Activated gamma-delta T cell treated with Interleukin-2 at 50 U/mL for 16 hours (primary cell): Measurements from ENCODE around the gene PINLYP.
"Not testable (repeated sequence)": the region's sequence is repeated elsewhere in the genome, so short reads cannot be mapped to it uniquely, and the experiment has no call there.

ENCODE experiments used
- DNase-seq: peaks from one replicate; pipeline ENCODE4 v3.0.0-alpha.2; 2020

The PINLYP gene

GRCh38 chr19:43584484-43584883 lies 8.9 kb downstream of the PINLYP start:
- no peak for DNase-seq

DNA sequence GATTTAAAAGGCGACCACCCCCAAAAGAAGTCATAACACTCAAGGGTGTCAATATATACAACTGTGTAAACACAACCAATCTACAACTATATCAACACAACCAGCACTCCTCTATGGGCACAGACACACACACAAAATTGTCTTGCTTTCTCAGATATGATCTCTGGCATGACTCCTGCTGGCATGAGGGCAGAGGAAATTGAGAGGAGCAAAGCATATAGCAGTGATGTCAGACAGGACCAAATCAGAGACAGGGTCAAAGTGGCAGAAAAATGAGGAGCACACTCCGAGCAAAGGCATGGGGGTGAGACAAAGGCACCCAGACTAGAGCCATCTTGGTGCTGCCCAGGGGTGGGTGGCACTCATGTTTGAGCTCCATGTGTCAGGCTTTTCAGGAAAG lies 10.7 kb downstream of the PINLYP start:
- no peak for DNase-seq

DNA sequence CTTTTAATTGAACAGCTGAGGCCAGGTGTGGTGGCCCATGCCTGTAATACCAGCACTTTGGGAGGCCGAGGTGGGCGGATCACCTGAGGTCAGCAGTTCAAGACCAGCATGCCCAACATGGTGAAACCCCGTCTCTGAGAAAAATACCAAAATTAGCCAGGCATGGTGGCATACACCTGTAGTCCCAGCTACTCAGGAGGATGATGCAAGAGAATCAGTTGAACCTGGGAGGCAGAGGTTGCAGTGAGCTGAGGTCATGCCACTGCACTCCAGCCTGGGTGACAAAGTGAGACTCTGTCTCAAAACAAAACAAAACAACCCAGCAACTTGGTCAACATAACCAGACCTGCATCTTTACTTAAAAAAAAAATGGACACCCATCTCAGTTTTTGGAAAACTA lies 11.4 kb downstream of the PINLYP start:
- DNase-seq = not testable (repeated sequence)

- DNase-seq = no peak
Observed at GRCh38 chr19:43589277-43589676, 13.7 kb downstream of the PINLYP start.

- no peak for DNase-seq
Observed at GRCh38 chr19:43589678-43590077, 14.1 kb downstream of the PINLYP start.

GRCh38 chr19:43591904-43592772 lies 16.5 kb downstream of the PINLYP start:
- no peak for DNase-seq

DNA sequence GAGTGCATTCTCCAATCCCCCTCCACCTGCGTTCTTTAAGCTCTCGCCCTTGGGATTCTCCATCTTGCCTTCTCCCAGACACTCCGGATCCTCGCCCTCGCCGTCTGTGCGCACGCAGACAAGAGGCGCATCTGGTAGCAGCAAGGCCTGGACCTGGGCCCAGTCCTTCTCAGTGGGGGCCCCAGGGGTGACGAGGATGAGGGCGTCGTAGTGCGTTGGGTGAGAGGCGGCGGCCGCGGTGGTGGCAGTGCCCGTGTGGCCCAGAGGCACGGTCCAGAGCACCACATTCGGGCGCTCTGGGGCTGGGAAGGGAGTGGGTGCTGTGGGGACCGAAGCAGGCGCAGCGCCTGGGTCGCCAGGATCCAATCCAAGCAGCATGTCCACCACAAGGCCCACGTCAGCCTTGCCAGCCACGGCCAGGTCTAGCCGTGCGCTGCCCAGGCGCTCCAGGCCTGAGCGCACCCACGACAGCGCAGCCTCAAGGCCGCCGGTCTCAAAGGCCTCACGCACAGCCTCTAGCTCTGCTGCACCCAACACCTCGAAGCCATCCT lies 17.3 kb downstream of the PINLYP start:
- no peak for DNase-seq

- no peak for DNase-seq
Observed at GRCh38 chr19:43594081-43594697, 18.6 kb downstream of the PINLYP start.

DNA sequence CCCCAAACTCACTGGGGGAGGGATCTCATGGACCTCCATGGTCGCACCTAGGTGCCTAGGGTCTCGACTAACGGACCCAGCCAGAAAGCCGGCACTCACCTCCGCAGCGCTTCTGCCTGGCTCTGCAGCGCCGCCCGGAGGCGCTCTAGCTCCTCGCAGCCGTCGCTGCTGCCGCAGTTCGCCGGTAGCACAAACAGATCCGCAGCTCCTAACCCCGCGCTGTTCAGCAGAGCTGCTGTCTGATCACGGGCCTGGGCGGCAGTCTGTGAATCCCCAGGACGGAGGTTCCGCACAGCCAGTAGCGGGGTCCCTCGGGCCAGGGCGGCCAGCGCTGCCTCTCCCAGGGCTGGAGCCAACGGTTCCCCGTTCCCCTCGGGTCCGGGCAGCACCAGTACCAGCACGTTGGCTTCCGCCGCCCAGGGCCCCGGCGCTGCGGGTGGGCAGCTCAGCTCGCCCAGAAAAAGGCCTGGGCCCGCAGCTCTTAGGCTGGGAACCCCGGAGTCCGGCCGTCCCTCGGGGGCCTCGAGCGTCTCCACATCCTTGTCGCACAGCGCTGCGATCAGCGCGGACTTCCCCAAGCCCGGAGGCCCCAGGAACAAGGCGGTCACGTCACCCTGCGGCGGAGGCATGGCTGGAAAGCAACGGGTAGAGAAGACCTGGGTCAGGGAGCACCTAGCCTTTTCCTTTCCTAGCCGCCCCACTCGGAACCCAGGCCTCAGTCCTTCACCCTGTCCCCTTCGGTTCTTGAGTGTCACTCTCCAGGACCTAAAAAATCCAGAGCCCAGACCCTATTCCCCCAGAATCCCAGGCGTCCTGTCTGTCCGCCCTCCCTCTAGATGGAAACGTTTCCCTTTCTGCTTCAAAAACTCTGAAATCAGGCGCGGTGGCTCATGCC lies 19.4 kb downstream of the PINLYP start:
- peak; percentile 62 for DNase-seq

DNA sequence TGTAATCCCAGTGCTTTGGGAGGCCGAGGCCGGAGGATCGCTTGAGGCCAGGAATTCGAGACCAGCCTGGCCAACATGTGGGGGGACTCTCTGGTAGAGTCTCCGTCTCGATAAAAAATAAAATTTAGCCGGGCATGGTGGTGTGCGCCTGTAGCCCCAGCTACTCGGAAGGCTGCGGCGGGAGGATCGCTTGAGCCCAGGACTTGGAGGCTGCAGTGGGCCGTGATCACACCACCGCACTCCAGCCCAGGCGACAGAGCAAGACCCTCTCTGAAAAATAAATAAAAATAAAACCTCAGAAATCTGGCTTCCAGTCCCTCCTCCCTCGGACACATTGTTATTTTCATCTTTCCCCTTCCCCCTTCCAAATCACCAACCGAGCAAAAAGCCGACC lies 20.0 kb downstream of the PINLYP start:
- DNase-seq = no peak

GRCh38 chr19:43595999-43596841 lies 20.6 kb downstream of the PINLYP start, which contains the start of the genes IRGQ and ZNF576:
TSS of gene IRGQ (minus strand) at chr19:43596134. CDS start at chr19:43595338, 796 bp downstream.
TSS of gene ZNF576 (plus strand) at chr19:43596595. CDS start at chr19:43597109, 514 bp downstream.
- peak; percentile 100 for DNase-seq

GRCh38 chr19:43596842-43597461 lies 21.4 kb downstream of the PINLYP start:
- no peak for DNase-seq

GRCh38 chr19:43597876-43598275 lies 22.3 kb downstream of the PINLYP start:
- DNase-seq = no peak

- DNase-seq = no peak
Observed at GRCh38 chr19:43598445-43599240, 23.0 kb downstream of the PINLYP start.

GRCh38 chr19:43599635-43600295 lies 24.2 kb downstream of the PINLYP start:
- DNase-seq = no peak

DNA sequence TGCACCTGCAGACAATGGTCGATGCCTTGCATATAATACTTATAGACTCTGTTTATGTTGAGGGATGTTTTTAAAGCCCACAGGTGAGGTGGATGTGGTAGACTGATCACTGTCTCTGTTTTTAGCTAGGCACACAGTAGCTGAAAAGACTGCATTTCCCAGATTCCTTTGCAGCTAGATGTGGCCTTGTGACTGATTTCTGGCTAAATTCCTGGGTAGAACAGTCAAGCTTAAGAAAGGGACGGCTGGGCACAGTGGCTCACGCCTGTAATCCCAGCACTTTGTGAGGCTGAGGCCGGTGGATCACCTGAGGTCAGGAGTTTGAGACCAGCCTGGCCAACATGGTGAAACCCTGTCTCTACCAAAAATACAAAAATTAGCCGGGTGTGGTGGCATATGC lies 24.7 kb downstream of the PINLYP start:
- DNase-seq = not testable (repeated sequence)

GRCh38 chr19:43605875-43606568 lies 30.4 kb downstream of the PINLYP start:
- DNase-seq = no peak

DNA sequence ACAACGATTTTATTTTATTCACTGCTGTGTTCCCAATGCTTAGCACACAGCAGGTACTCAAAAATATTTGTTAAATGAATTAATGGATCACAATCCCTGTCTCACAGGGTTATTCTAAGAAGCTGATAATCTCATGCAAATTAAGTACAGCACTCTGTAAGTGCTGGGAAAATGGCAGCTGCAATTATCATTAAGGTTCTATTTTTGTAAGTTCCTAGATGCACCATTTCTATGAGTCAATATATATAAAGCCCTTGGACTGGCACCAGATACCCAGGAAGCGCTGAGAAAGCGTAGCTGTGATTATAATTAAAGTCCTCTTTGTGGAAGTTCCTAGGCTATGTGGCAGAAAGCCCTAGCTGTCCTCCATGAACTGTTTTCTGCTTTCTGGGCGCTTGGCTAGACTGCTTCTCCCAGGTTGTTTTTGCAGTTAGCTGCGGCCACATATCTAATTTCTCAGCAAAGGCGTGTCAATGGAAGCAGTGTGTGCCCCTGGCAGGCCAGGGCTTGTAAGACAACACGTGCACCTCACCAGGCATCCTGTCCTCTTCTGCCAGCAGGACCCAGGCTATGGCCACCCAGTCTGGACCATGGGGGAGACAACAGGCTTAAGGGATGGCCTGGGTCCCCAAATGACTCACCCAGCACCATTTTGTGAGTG lies 31.1 kb downstream of the PINLYP start:
- DNase-seq = no peak
